Muscle of back (tissue), 13 donors: ENCODE data around the gene TP53TG5. TPM values are rescaled to one million over a fixed set of nuclear protein-coding genes. Genes with fewer than 3 reads are reported as not detected.
A peak's percentile ranks its signal among the peaks of the same experiment; 100 is the strongest.

ENCODE experiments used
- DNase-seq, 3 donors: peaks; one replicate each; pipeline versions ENCODE4 v3.0.0 to v3.0.0-alpha.2; 2013
- long read RNA-seq, 9 donors: transcript quantifications; one replicate each; lab custom pipeline, GENCODE V29; 2026
- polyA plus RNA-seq, 10 donors: library from polyadenylated mRNA; unstranded; fragments of 120-200 nt; gene quantifications; one replicate each; pipeline ENCODE4 v1.2.1, GENCODE V29; 2013; ENCODE audit not compliant: insufficient read length in 10 of 10

The TP53TG5 gene
- polyA plus RNA-seq: 1 to 10 TPM in 2 of 10 donors, under 1 TPM in 8; 0.41 to 1.4 (median 0.68) TPM
- long read RNA-seq, donor 1: 0 reads
- long read RNA-seq, donor 2: 0 reads
- long read RNA-seq, donor 3: 0 reads
- long read RNA-seq, donor 4: 0 reads
- long read RNA-seq, donor 5: 0 reads
- long read RNA-seq, donor 6, partial matches to known transcripts: 38 of 38 reads
- long read RNA-seq, donor 6, other reads (novel, unspliced or antisense): 0 of 38 reads
- long read RNA-seq, donor 7: 0 reads
- long read RNA-seq, donor 8: 0 reads
- long read RNA-seq, donor 9: 0 reads

DNA sequence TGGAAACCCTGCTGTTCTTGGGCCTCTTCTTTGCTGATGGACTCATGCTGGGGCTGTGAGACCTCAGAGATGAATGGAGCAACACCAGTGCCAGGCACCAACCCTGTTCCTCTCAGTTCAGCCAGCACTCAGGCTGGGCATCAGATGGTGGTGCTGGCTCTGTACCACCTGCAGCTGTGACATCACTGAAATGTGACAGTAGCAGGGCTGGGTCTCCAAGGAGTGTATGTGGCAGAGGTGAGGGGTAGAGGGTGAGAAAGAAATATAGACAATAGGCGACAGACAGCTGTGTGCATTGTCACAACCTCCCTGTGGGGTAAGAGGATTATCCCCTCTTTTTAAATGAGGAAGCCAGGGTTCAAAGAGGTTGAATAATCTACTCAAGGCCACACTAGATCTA lies at the start of gene TP53TG5:
Gene TP53TG5, minus strand, starts transcription at position 135 of the 400 bp plus-strand sequence. Its CDS starts 89 bp downstream, at position 46.
- no peak for DNase-seq

DNA sequence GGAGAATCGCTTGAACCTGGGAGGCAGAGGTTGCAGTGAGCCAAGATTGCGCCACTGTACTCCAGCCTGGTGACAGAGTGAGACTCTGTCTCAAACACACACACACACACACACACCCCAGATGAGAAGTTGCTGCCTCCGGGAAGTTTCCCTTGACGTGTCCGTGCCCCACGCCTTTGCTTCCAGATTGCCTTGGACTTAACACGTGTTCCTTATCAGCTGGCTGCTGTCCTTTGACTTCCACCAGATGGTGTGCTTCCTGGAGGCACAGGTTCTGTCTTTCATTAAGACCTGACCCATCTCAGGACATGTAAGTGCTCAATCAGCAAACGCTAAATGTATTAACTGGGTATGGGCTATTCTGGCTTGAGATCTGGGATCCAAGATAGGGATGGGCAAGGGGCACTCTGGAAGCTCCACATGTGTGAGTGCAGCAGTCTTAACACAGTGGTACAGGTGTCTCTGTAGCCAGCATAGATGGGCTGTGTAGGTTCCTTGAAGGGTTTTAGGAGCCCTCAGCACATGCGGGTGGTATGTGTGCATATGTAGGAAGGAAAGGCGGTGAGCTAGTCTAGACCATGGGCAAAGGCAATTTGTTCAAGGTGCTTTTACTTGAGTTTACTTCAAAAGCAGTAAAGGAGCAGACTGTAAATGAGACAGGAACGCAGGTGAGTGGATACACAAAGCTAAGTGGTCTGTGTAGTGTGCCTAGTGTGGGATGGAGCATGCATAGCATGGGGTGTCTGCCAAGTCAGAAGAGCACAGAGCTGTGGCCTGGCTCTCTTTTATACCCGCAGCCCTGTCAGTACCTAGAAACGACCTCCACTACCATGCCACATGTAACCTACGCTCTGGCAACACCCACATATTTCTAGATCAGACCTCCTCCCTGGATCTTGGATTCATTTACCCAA lies 49.4 kb upstream of the TP53TG5 start:
- no peak for DNase-seq

DNA sequence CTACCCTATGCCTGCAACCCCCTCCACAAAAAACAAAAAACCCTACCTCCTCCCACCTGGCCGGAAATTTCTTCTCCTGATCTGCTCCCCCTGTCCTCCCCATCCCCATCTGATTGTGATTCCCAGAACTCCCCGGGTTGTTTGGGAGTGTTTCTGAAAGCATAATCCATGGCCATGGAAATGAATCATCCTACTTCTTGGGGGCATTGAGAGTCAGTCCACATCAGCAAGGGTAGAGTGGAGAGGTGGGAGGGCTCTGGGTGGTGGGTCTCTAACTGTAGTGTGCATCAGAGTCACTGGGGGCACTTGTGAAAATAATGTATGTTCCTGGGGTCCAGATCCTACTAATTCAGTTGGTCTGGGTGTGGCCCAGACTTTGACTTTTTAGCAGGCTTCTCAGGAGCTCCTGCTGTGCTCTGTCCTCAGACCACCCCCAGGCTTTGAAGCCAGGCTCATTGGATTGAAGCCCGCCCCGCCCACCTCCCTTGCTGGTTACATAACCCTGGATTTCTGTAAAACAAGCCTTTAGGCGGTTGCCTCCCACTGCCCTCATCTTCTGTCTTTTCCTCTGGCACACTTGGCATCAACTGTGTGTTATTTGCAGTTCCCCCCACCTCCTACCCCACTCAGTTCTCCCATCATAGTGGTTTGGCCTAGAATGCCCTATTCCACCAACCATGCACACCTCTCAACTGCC lies 48.3 kb upstream of the TP53TG5 start:
- no peak for DNase-seq

DNA sequence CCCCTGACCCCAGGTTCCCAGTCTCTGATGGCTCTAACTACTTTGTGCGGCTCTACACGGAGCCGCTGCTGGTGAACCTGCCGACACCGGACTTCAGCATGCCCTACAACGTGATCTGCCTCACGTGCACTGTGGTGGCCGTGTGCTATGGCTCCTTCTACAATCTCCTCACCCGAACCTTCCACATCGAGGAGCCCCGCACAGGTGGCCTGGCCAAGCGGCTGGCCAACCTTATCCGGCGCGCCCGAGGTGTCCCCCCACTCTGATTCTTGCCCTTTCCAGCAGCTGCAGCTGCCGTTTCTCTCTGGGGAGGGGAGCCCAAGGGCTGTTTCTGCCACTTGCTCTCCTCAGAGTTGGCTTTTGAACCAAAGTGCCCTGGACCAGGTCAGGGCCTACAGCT lies 47.4 kb upstream of the TP53TG5 start:
- no peak for DNase-seq

DNA sequence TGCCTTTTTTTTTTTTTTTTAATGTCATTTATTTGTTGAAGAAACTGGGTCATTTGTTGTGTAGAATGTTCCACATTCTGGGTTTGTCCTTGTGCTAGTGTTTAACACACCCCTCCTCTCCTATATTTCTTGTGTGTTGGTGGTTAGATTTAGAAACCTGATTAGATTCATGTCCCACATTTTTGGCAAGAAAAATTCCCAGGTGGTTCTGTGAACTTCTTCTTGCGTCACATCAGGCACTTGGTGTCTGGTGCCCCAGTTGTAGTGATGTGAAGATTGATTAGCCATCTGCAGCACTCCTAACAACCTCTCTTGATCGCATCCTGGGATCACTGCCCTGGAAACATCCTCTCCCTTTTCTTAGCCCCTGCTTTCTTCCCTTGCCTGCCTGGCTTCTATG lies 45.6 kb upstream of the TP53TG5 start:
- DNase-seq: no peak

DNA sequence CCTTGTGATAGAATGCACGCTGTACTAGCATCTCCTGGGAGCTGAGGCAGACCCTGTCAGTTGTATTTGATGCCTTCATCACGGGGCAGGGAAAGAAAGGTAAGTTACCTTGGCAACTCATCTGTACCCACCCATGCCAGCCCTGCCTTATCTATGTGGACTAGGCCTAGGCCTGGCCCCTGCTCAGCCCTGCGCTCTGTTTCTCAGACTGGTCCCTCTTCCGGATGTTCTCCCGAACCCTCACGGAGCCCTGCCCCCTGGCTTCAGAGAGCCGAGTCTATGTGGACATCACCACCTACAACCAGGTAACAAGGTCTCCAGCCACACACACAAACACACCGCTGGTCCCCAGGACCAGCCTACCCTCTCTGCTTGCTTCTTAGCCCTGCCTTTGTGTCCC lies 42.0 kb upstream of the TP53TG5 start:
- no peak for DNase-seq

DNA sequence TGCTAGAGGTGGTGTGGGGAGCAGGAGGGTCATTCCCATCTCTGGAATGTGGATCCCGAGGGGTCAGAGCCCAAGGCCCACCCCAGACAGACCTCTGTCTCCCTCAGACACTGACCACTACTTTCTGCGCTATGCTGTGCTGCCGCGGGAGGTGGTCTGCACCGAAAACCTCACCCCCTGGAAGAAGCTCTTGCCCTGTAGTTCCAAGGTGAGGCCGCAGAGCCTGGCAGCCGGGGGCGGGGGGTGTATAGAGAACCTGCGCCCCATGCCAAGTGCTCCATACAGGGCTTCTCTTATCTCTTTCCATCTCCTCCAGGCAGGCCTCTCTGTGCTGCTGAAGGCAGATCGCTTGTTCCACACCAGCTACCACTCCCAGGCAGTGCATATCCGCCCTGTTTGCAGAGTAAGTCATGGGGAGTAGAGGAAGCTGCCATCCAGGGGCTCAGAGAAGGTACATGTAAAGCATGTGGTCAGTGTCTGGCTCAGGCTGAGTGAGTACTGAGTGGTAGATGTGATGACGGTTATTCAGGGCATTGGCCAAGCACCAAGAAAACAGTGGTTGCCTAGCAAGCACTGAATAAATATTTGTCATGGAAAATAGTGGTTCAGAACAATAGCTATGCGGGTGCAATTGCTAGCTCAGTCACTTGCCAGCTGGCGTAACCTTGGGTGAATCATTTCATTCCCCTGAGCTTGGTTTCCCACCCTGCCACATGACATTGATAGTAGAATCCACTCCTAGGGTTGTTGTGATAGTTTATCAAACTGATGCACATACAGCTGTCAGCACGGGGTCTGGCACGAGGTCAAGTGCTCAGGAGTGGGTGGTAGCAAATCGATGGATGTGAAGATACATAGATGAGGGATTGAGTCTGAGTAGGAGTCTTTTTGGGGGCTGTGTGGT lies 41.3 kb upstream of the TP53TG5 start:
- peak in 1 of 3 donors; percentile 60 for DNase-seq

DNA sequence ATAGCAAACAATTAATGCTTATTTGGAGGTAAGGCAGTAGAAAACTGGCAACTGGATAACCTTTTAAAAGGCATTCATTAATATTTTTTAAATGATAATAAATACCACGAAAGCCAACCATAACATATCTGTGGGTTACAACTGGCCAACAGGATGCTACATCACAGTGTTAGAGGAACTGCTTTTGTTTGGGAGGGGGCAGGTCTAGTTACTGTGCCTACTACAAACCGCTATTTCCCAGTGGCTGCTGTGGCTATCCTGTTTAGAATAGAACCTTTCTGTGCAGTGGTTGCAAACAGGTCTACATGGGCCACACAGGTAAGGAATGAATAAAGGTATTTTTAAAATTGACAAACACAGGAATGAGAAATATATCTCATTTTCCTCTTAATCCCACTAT lies 38.8 kb upstream of the TP53TG5 start:
- DNase-seq: no peak

DNA sequence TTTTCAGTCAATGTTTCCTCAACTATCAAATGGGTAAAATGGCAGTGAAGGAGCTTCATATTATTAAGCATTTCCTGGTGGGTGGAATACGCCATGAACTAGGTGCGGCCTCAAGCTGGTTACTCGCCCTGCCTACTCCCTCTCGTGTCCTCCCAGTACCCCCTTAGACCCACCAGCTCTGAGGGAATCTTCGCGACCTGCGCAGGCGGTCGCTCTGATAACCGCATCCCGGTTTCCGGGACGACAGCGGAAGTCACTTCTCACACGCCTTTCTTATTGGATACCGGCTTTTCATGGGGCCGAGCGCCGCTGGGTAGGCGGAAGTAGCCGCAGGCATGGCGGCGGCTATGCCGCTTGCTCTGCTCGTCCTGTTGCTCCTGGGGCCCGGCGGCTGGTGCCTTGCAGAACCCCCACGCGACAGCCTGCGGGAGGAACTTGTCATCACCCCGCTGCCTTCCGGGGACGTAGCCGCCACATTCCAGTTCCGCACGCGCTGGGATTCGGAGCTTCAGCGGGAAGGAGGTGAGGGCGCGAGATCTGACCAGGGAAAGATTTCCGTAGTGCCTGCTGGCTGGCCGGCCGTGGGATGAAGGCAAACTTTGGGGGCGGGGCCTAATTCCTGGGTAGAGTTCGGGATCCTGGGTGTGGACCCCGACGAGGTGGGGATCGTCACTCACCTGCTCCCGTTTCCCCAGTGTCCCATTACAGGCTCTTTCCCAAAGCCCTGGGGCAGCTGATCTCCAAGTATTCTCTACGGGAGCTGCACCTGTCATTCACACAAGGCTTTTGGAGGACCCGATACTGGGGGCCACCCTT lies 37.9 kb upstream of the TP53TG5 start, which contains the start of gene PIGT:
Gene PIGT, plus strand, starts transcription at position 320 of the 816 bp plus-strand sequence. Its CDS starts 16 bp downstream, at position 336.
- DNase-seq: peak; percentile 81 to 95 (median 89)

DNA sequence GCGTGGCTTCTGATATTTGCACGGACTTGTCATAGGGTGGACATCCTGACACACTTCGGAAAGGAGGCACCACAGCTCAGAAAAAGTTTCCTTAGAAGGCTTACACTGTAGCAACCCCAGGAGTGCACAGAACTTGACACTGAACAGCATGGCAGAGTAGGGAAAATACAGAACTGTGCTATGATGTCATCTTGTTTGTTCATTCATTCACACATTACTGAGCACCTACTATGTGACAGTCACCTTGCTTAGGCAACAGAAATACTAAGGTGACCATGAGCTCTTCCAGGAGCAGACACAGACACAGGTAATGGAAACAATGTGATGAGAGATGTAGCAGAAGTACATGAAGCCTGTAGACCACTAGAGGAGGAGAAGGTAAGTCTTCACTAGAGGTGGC lies 35.4 kb upstream of the TP53TG5 start:
- DNase-seq: no peak

DNA sequence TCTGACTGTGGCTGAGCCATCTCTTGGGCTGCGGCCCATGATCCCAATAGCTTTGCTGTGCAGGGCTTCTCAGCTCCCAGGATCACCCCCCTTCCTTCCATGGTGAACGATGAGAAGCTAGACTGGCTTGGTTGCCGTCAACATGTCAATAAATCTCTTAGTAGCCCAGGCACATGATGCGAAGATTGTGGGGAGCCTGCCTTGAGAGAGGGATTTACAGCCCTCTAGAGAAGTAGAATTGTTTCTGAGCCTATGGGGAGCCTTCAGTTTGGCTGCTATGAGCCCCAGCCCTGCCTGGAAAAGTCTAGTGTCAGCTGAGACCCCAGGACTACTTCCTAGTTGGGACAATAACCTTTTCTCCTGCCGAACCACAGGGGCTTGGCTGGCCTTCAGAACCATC lies 34.5 kb upstream of the TP53TG5 start:
- DNase-seq: no peak

DNA sequence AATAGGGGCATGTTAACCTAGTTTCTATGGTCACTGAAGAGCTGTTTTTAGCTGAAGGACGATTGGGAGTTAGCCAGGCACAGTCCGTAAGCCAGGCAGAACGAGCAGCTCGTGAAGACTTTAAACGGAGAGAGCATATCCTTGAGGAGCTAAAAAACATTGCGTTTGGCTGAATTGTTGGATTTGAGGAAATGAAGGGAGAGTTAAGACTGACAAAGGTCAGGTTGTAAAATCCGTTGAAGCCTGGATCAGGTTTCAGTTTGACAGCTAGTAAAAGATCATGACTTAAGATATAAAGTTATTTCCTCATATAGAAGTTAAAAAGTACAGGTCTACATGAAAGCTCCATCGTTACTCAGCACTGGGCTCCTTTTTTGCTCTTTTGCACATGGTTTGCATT lies 32.8 kb upstream of the TP53TG5 start:
- no peak for DNase-seq

DNA sequence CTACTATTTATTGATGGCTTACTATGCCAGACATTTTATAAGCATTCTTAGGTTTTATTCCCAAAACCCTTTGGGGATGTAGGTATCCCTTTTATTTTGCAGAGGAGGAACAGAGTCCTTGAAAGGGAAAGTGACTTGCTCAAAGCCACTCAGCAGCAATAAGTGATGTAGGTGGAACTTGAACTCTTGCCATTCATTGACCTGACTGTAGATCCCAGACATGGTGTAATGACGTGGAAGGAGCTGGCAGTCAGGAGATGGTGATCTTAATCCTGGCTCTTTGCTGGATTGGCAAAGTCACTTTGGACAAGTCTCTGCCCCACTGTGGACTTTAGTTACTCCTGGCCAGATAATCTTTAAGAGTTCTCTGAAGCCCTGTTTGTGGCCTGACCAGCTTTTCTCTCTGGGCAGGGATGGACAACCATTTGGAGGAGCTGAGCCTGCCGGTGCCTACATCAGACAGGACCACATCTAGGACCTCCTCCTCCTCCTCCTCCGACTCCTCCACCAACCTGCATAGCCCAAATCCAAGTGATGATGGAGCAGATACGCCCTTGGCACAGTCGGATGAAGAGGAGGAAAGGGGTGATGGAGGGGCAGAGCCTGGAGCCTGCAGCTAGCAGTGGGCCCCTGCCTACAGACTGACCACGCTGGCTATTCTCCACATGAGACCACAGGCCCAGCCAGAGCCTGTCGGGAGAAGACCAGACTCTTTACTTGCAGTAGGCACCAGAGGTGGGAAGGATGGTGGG lies 31.6 kb upstream of the TP53TG5 start:
- no peak for DNase-seq

DNA sequence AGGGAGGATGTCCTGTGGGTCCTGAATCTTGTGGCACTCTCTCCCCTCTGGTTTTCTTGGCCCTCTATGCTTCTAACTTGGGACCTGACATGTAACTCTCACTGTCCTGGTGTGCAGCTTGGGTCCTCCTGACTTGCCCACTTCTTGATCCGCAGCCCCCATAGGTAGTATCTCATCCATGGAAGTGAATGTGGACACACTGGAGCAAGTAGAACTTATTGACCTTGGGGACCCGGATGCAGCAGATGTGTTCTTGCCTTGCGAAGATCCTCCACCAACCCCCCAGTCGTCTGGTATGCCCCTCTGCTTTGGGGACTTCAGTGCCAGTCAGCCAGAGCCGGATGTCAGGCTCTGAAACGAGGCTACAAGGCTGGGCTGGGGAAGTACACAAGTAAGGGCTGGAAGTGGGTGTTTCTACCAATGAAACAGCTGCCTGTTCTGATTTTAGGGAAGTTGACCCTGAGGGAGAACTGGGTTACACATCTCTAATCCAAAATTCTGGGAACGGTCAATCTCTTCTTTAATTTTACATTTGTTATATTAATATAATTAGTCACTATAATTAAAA lies 30.6 kb upstream of the TP53TG5 start:
- DNase-seq: no peak

DNA sequence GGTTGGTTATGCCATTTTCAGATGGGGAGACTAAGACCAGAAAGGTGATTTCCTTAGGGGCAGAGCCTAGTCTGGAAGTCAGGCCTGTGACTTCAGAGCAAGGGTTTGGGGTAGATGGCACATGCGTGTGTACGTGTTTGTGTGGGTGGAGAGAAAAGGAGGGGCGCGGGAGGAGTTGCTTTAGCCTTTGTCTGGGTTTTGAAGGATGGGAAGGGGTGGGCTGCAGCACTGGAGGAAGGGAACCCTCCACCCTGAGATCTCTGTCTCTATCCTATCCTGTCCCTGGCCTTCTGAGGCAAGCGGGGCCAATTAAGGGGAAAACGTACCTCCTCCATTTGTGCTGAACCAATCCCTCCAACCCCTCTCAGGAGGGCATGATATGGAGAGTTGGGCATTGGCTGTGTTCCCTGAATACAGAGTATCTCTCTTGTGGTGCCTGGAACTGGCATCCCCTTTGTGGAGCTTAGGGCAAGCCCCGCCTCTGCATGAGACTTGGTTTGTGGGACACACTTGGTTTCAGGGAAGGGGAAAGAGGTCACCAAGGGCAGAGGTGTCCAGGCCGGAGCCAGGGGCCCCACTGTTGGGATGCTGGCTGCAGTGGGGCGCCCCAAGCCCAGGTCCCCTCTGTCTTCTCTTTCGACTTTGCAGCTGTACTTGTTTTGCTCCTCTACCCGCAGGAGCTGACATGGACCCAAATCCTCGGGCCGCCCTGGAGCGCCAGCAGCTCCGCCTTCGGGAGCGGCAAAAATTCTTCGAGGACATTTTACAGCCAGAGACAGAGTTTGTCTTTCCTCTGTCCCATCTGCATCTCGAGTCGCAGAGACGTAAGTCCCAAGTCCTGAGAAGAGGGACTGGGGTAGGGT lies 29.9 kb upstream of the TP53TG5 start, which contains the start of gene DBNDD2:
Gene DBNDD2, plus strand, starts transcription at position 507 of the 863 bp plus-strand sequence. Its CDS starts 179 bp downstream, at position 686.
- no peak for DNase-seq

DNA sequence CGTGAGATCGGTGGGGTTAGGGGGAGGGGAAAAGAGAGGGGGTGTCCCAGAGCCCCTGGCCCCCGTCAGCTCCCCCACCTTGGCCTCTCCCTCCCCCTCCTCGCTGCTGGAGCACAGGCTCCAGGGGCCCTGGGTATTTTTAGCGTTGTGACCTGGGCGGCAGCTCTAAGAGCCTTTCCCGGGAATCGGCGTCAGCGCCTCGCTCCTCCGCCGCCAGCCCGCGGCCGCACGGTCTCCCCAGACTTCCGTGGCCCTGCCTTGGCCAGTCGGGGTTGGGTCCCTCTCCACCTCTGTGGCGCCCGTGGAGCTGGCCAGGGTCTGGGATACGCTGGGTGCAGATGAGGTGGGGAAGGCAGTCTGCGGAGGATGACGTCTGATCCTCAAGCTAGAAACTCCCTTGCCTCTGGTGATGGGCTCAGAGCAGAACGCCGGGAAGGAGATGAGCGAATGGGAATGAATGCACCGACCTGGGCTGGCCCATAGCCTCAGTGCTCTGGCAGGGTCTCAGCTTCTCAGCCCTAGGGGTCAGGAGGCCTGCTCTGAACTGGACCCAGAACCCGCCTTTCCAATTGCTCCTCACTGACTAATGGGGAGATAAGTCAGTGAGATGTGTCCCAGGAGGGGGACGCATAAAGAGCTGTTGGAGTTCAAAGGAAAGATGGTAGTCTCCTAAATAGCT lies 29.1 kb upstream of the TP53TG5 start:
- DNase-seq: peak in 1 of 3 donors; percentile 49
